Stimulated activated CD4-positive, alpha-beta T cell treated with anti-CD3 and anti-CD28 coated beads, Interleukin-2, amount 100 ng/mL, for 4 hours (primary cell): ENCODE results near the gene MTRR.

ENCODE experiments used
- DNase-seq: peaks from one replicate; pipeline ENCODE4 v3.0.0-alpha.2; 2020; ENCODE audit warnings: low read depth

The MTRR gene

DNA sequence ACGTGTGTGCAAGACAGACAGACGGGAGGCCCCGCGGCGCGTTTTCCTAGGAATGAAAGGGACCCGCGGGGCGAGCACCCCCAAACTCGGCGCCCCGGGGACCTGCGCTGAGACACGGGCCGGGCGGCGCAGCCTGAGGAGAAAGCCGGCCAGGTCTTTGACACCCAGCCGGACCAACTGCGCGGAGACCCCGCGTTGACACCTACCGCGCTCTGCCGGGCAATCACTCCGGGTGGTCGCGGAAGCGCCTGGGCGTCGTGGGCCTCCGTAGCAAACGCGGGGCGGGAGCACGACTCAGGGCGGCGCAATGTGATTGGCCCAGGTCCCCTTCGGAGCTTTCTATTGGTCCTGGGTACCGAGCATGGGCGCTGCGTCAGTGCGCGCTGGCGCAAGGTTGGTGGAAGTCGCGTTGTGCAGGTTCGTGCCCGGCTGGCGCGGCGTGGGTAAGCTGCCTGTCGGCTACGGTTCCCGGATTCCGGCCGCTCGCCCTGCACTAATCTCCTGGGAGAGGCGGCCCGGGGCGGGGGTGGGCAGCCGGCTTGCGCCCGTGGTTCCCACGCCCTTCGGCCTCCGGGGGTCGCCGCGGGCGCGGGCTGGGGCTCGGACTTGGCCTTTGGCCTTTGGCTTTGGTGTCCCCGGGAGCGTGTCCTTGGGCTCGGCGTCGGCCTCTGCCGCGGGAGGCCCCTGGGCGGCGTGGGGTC lies at the start of gene MTRR, which contains the start of gene FASTKD3:
Gene MTRR, plus strand, starts transcription at position 376 of the 701 bp plus-strand sequence. CDS start 1,647 bp downstream, outside the sequence.
Gene FASTKD3, minus strand, starts transcription at position 259 of the 701 bp plus-strand sequence. CDS start 948 bp downstream, outside the sequence.
- peak; percentile 84 for DNase-seq

- no peak for DNase-seq
These were observed 46.5 kb upstream of the MTRR start for GRCh38 chr5:7822449-7822848.

- no peak for DNase-seq
These were observed 45.4 kb upstream of the MTRR start for GRCh38 chr5:7823594-7823993.

DNA sequence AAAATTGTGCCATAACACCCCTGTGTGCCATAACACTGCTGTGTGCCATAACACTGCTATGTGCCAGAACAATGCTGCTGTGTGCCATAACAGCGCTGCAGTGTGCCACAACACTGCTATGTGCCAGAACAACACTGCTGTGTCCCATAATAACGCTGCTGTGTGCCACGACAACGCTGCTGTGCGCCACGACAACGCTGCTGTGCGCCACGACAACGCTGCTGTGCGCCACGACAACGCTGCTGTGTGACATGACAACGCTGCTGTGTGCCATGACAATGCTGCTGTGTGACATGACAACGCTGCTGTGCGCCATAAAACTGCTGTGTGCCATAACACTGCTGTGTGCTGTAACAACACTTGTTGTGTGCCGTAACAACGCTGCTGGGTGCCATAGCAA lies 44.0 kb upstream of the MTRR start:
- no peak for DNase-seq

DNA sequence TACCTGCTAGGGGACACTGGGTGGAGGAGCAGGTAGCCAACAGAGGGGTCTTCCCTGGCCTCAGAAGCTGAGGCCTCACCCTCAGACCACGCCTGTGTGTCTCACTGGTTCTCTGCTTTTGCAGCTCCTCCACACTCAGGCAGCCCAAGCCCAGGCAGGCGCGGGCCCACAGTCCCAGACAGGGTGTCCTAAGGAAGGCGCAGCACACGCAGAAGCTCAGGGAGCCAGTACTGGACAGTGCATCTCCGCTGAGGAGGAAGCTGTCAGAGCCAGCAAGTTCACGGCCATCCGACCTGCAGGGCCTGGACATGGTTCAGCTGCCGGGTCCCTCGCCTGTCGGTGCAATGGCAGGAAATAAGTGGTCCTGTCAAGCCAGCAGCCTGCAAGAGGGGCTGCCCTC lies 43.3 kb upstream of the MTRR start:
- DNase-seq: no peak

DNA sequence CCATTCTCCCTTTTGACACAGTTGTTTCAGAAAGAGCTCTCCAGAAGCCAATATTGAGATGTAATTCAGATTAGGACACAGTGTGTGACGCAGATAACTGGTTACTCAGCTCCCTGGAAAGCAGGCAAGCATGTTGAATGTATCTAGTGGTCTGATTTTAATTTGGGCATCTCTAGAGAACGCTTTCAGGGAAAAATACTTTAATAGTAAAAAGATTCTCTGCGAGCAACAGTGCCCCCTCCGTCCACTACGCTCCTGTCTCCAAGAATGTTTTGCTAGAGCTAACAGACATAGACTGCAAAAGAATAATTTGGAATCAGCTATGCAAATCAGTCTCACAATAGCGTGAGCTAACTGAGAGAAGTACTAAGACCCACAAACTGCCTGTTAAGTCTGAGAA lies 41.3 kb upstream of the MTRR start:
- DNase-seq: no peak

- no peak for DNase-seq
These were observed 40.7 kb upstream of the MTRR start for GRCh38 chr5:7828269-7828668.

DNA sequence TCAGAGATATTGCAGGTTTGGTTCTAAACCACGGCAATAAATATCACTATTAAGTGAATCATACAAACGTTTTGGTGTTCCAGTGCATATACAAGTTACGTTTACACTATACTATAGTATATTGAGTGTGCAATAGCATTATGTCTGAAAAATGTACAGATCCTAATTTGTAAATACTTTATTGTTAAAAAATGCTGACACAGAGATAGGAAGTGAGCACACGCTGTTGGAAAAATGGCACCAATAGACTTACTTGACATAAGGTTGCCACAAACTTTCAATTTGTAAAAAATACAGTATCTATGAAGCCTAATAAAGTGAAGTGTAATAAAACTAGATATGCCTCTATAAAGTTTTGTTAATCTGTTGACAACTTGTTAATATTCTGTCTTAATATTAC lies 34.0 kb upstream of the MTRR start:
- no peak for DNase-seq

GRCh38 chr5:7837403-7837802 lies 31.5 kb upstream of the MTRR start:
- DNase-seq: no peak

GRCh38 chr5:7842531-7842930 lies 26.4 kb upstream of the MTRR start:
- DNase-seq: no peak

GRCh38 chr5:7844901-7845300 lies 24.0 kb upstream of the MTRR start:
- no peak for DNase-seq

DNA sequence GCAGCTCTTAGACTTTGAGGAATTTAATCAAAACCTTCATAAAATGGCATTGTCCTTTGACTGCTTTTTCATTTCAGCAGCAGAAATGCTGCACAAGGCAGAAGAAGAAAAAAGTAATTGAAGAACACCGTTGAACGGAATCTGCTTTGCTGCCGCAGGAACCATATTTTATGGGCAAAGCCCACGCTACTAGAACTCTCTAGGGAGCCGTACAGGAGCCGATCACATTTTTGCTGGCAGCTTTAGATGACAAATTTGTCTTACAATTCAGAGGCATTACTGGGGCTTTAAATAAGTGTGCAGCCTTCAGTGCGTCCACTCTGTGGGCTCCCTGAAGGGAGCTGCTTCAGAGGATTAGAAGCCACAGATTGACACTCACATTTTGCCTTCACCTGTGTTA lies 23.4 kb upstream of the MTRR start:
- DNase-seq: no peak

DNA sequence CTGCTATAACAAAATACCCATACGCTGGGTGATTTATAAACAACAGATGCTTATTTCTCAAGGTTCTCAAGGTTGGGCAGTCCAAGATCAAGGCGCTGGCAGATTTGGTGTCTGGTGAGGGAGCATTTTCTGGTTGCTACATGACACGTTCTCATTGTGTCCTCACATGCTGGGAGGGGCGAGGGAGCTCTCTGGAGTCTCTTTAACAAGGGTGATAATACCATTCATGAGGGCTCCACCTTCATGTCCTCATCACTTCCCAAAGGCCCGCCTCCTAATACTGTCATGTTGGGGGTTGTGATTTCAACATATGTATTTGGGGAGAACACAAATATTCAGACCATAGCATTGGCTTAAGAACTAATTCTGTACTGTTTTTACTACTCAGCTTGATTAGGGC lies 22.6 kb upstream of the MTRR start:
- DNase-seq: no peak

- DNase-seq: no peak
These were observed 20.7 kb upstream of the MTRR start for GRCh38 chr5:7848296-7848695.

- DNase-seq: no peak
These were observed 19.1 kb upstream of the MTRR start for GRCh38 chr5:7849681-7850394.

GRCh38 chr5:7850395-7851239 lies 18.3 kb upstream of the MTRR start, which contains the start of gene CFAP90:
Gene CFAP90 (minus strand): TSS chr5:7851133. CDS start chr5:7851021, 112 bp downstream.
- DNase-seq: no peak

DNA sequence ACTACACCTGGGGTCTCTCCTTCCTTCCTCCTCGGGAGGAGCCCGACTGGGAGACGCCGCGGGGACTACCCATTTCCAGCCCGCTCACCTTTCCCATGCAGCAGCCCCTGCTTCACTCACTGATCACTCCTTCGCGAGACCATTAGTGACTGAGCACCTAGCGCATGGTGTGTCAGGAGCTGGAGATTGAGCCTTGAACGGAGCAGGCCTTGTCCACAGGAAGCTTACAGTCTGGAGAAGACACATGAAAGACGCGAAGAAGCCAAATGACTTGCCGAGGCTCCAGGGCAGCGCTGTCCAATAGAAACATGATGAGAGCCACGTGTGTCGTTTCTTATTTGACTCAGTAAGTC lies 17.7 kb upstream of the MTRR start:
- DNase-seq: no peak

- DNase-seq: no peak
These were observed 17.2 kb upstream of the MTRR start for GRCh38 chr5:7851617-7852289.

- DNase-seq: no peak
These were observed 16.4 kb upstream of the MTRR start for GRCh38 chr5:7852542-7852941.

DNA sequence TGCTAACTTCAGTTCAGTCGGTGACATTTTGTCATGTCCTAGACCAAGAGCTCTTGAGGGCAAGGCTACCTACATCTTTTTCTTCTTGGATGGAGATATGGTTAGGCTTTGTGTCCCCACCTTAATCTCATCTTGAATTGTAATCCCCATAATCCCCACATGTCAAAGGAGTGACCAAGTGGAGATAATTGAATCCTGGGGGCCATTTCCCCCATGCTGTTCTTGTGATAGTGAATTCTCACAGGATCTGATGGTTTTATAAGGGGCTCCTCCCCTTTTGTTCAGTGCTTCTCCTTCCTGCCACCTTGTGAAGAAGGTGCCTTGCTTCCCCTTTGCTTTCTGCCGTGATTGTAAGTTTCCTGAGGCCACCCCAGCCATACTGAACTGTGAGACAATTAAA lies 16.0 kb upstream of the MTRR start:
- no peak for DNase-seq

- no peak for DNase-seq
These were observed 13.3 kb upstream of the MTRR start for GRCh38 chr5:7855611-7856010.

DNA sequence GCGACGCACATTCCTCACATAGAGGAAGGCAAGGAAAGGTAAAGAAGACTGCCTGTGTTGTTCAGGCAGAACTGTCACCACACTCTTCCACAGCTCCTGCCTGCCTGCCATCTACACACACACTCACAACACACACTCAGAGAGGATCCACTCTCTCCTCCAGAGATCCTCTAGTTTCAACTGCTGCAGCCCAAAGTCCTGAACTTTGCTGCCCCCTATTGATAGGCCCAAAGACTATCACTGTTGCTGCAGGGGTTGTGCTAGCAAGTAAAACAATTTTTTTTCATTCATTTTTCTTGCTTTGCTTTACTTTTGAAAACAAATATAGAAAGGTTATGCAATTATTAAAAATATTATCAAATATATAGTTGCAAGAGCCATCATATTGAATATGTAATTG lies 12.1 kb upstream of the MTRR start:
- DNase-seq: no peak
